Stomach smooth muscle (tissue), 2 donors: ENCODE data around the gene CD163L1.
"Not testable (repeated sequence)": the region's sequence is repeated elsewhere in the genome, so short reads cannot be mapped to it uniquely, and the experiment has no call there.

Experiments
- H3K27ac ChIP-seq: one replicate; pipeline ENCODE4 v1.7.0; 2013; ENCODE audit warnings: mild to moderate bottlenecking, low read length, inconsistent platforms
- H3K27me3 ChIP-seq, 2 donors: one replicate each; pipeline ENCODE4 v1.7.0; 2013; ENCODE audit warnings: low read length in 2 of 2; ENCODE audit not compliant: insufficient read depth in 2 of 2, control insufficient read depth in 1 of 2
- H3K36me3 ChIP-seq, 2 donors: one replicate each; pipeline ENCODE4 v1.7.0; 2013; ENCODE audit warnings: low read length in 2 of 2; ENCODE audit not compliant: control insufficient read depth in 2 of 2, insufficient read depth in 2 of 2
- H3K4me1 ChIP-seq: one replicate; pipeline ENCODE4 v1.7.0; 2013; ENCODE audit warnings: low read length; ENCODE audit not compliant: control insufficient read depth, insufficient read depth
- H3K4me3 ChIP-seq, 2 donors: one replicate each; pipeline ENCODE4 v1.7.0; 2013; ENCODE audit warnings: low read length in 2 of 2
- H3K9ac ChIP-seq, 2 donors: one replicate each; pipeline ENCODE4 v1.7.0; 2013; ENCODE audit warnings: low read length in 2 of 2, mild to moderate bottlenecking in 1 of 2
- H3K9me3 ChIP-seq, 2 donors: one replicate each; pipeline ENCODE4 v1.7.0; 2013; ENCODE audit warnings: low read length in 2 of 2; ENCODE audit not compliant: control insufficient read depth in 2 of 2
- donor health status: healthy.
- donor health status: Pancreatic carcinoma.

The CD163L1 gene

DNA sequence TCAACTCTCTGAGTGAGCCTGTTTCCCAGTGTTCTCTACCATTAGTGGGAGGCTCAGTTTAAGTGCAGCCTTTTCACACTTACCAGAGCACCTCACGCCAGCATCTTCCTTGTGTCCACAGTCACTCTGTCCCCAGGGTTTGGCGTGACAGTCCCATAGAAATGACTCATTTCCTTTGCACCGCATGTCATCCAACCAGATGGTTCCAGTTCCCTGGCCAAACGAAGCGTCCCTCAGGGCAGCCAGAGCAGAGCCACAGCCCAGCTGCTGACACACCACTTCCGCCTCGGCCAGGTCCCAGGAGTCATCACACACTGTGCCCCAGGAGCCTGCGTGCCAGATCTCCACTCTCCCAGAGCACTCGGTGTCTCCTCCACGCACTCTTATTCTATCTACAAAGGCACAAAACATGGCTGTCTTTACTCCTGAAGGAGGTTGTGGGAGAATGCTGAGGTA lies 74.7 kb downstream of the CD163L1 start:
- H3K27me3 ChIP-seq: no peaks in the 10 kb centered on the region
- H3K9me3 ChIP-seq: no peaks in the 10 kb centered on the region
- no peak overlapping the region for H3K9ac ChIP-seq
- H3K27ac ChIP-seq: no peak overlapping the region
- no peak overlapping the region for H3K4me3 ChIP-seq
- no peaks in the 10 kb centered on the region for H3K36me3 ChIP-seq
- H3K4me1 ChIP-seq: no peaks in the 10 kb centered on the region

DNA sequence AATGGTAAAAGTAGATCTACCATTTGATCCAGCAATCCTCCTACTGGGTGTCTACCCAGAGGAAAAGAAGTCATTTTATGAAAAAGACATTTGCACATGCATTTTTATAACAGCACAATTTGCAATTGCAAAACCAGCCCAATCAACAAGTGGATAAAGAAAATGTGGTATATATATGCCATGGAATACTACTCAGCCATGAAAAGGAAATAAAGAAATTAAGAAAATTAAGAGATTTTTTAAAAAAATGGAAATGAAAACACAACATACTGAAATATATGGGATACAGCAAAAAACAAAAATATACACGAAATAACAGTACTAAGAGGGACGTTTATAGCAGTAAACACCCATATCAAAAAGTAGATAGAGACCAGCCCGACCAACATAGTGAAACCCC lies 81.2 kb downstream of the CD163L1 start:
- Histone ChIP-seq H3K9me3 (no peaks in the 10 kb centered on the region), H3K4me3 (no peak overlapping the region), H3K27ac (no peak overlapping the region), H3K36me3 (no peaks in the 10 kb centered on the region), H3K27me3 (no peaks in the 10 kb centered on the region), H3K9ac (no peak overlapping the region), H3K4me1 (no peaks in the 10 kb centered on the region)

DNA sequence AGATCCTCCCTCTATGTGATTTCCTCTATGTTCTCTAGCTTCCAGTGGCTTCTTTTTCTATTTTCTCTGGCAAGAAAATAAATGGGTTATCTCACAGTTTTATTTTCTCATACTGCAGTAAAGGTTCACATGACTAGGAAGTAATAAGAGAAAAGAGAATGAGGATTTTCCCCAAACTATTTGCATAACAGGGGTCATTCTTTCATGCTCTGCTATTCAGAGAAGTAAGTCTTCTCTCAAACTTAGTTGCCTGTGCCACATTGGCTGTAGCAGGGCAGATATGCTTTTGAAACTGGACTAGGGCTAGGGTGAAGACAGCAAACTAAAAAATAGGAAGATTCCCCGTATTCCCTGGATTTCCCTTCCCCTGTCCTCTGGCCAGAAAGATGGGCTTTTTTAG lies 82.7 kb downstream of the CD163L1 start:
- no peaks in the 10 kb centered on the region for H3K27me3 ChIP-seq
- no peaks in the 10 kb centered on the region for H3K4me1 ChIP-seq
- no peaks in the 10 kb centered on the region for H3K36me3 ChIP-seq
- H3K9ac ChIP-seq: no peak overlapping the region
- no peak overlapping the region for H3K4me3 ChIP-seq
- no peaks in the 10 kb centered on the region for H3K9me3 ChIP-seq
- no peak overlapping the region for H3K27ac ChIP-seq

DNA sequence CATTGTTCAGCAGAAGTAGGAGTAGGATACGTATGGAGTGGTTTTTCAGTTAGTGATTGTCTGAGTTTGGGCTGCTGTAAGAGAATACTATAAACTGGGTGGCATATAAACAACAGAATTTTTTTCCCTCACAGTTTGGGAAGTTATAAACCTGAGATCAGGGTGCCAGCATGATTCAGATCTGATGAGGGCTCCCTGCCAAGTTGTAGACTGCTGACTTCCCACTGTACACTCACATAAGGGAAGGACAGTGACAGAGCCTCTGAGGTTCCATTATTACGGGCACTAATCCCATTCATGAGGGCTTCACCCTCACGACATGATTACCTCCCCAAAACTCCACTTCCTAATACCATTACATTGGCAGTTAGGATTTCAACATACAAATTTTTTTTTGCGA lies 89.4 kb downstream of the CD163L1 start:
- Histone ChIP-seq H3K4me3 (no peak overlapping the region), H3K4me1 (no peaks in the 10 kb centered on the region), H3K9me3 (no peaks in the 10 kb centered on the region), H3K27me3 (no peaks in the 10 kb centered on the region), H3K36me3 (no peaks in the 10 kb centered on the region), H3K27ac (no peak overlapping the region), H3K9ac (no peak overlapping the region)

DNA sequence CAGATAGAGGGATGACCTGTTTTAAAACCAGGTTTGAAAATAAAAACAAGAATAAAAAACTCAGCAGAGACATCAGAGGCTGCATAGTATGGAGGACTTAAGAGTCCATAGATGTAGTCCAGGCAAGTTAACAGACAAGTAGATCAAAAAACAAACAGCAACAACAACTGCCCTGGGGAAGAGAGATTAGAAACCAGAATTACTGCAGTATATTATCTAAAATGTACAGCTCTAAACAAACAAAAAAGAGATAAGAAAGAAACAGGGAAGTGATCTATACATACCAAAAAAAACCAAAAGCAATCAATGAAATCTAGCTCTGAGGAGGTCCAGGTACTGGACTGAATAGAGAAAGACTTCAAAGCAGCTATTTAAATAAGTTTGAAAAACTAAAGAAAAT lies 91.3 kb downstream of the CD163L1 start:
- Histone ChIP-seq H3K27me3 (no peaks in the 10 kb centered on the region), H3K4me1 (no peaks in the 10 kb centered on the region), H3K9me3 (no peaks in the 10 kb centered on the region), H3K9ac (no peak overlapping the region), H3K36me3 (no peaks in the 10 kb centered on the region), H3K27ac (no peak overlapping the region), H3K4me3 (no peak overlapping the region)

DNA sequence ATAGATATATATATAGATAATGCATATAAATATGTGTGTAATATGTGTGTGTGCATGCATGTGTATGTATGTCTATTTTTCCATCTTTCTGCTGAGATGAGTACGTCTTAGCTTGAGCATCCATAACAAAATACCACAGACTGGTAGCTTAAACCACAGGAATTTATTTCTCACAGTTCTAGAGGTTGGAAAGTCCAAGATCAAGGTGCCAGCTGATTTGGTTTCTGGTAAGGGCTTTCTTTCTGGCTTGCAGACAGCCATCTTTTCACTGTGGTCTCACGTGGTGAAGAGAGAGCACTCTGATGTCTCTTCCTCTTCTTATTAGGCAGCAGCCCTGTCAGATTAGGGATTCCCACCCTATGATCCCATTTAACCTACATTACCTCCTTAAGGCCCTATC lies 92.8 kb downstream of the CD163L1 start:
- Histone ChIP-seq H3K4me1 (no peaks in the 10 kb centered on the region), H3K4me3 (no peak overlapping the region), H3K27ac (no peak overlapping the region), H3K27me3 (no peaks in the 10 kb centered on the region), H3K36me3 (no peaks in the 10 kb centered on the region), H3K9ac (no peak overlapping the region), H3K9me3 (no peaks in the 10 kb centered on the region)

DNA sequence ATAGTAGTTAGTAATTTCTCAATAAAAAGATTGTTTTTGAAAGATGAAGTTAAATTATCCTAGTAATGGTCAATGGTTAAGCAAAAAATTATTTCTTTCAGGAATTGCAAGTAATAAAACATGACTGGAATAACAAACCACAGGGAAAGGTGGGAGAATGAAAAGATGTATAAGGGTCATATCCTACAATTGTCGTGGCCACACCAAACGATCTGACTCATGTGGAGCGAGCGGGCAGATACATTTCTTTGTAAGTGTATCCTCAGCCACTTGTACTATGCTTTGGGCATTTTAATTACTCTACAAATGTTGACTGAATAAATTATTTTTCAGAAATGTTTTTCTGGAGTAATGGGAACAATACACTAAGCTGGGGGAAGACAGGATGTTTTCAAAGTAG lies 94.5 kb downstream of the CD163L1 start:
- no peak overlapping the region for H3K27ac ChIP-seq
- no peaks in the 10 kb centered on the region for H3K36me3 ChIP-seq
- H3K4me1 ChIP-seq: no peaks in the 10 kb centered on the region

DNA sequence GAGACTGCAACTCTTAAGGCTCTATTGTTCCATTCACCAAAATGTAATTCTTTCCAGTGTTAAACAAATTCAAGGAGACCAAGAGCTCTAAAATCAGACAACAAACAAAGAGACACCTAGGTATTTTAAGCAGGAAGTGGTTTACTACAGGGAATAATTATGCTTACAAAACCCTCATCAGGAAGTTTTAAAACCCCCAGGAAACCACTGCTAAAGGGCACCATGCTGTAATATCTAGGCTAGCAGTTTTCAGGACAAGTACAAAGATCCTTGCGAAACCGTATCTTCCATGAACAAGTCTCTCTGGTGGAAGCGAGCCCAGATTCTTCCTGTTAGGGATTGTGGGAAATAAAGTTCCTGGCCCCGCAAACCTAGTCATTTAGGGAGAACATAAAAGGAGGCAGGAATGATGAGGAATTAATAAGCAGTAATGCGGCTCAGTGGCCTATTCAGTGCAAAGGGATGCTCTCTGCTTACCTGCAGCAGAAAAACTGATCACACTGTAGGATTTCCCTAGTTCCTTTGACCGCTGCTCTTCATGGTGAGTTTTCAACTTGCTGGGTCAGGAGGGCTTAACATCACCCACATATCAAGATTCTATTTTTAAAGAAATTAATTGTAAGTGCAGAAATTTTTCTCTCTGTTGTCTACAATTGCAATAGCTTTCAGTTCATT lies 97.3 kb downstream of the CD163L1 start:
- Histone ChIP-seq H3K36me3 (no peaks in the 10 kb centered on the region), H3K9ac (no peak overlapping the region), H3K27ac (no peak overlapping the region), H3K4me1 (no peaks in the 10 kb centered on the region), H3K4me3 (no peak overlapping the region), H3K9me3 (no peaks in the 10 kb centered on the region), H3K27me3 (no peaks in the 10 kb centered on the region)

More for the DNA sequence above, 94.5 kb downstream of the CD163L1 start:
- Histone ChIP-seq H3K9me3 (no peaks in the 10 kb centered on the region), H3K4me3 (no peak overlapping the region), H3K27me3 (no peaks in the 10 kb centered on the region), H3K9ac (no peak overlapping the region)

DNA sequence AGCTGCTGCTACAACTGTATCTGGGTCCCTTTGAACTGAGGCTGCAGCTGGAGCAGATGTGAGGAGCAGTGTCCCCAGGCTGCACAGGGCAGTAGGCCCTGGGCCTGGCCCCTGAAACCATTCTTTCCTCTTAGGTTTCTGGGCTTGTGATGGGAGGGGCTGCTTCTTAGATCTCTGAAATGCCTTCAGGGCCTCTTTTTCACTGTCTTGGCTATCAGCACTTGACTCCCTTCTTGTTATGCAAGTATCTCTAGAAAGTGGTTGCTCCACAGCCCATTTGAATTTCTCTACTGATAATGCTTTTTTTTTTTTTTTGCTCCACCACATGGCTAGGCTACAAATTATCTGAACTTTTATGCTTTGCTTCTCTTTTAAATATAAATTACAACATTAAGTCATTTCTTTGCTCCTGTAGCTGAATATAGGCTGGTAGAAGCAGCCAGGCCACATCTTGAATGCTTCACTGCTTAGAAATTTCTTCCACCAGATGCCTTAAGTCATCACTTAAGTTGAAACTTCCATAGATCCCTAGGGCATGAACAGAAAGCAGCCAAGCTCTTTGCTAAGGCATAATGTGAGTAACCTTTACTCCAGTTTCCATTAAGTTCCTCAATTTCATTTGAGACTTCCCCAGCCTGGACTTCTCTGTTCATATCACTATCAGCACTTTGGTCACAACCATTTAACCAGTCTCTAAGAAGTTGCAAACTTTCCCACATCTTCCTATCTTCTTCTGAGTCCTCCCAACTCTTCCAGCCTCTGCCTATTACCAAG lies 98.9 kb downstream of the CD163L1 start:
- H3K27ac ChIP-seq: no peak overlapping the region
- H3K9me3 ChIP-seq: no peaks in the 10 kb centered on the region
- no peaks in the 10 kb centered on the region for H3K27me3 ChIP-seq
- no peak overlapping the region for H3K9ac ChIP-seq
- H3K4me3 ChIP-seq: no peak overlapping the region
- no peaks in the 10 kb centered on the region for H3K4me1 ChIP-seq
- H3K36me3 ChIP-seq: no peaks in the 10 kb centered on the region

DNA sequence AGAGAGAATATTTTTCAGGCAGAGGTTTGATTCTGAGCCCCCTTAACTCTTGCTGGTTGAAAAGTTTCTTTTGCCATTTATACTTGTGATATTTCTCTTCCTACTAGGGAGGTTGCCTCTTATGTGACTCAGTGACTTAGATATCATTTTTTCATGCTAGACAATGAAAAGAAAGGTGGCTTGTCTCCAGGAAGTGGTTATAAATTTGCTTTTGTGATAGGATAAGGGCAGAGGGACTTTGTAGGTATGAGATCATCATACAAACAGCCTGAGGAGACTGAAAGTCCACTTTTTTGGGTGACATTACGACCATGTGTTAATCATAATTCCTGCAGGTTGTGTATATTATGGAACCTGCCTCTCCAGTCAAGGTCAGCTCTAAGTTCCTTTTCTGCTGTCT lies 104.3 kb downstream of the CD163L1 start:
- Histone ChIP-seq H3K9ac (no peak overlapping the region), H3K4me3 (no peak overlapping the region), H3K9me3 (peaks cover 0 to 2% of the 10 kb centered on the region in 2 donors), H3K4me1 (no peaks in the 10 kb centered on the region), H3K27ac (no peak overlapping the region), H3K36me3 (no peaks in the 10 kb centered on the region), H3K27me3 (no peaks in the 10 kb centered on the region)

DNA sequence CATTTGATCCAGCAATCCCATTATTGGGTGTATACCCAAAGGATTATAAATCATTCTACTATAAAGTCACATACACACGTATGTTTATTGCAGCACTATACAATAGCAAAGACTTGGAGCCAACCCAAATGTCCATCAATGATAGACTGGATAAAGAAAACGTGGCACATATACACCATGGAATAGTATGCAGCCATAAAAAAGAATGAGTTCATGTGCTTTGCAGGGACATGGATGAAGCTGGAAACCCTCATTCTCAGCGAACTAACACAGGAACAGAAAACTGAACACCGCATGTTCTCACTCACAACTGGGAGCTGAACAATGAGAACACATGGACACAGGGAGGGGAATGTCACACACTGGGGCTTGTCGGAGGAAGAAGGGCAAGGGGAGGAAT lies 106.2 kb downstream of the CD163L1 start:
- H3K9ac ChIP-seq, H3K27ac ChIP-seq, H3K4me3 ChIP-seq, H3K9me3 ChIP-seq, H3K36me3 ChIP-seq, H3K27me3 ChIP-seq, H3K4me1 ChIP-seq: not testable (repeated sequence)
